MCF 10A (cell line): ENCODE results near the gene ATRN. TPM values are rescaled to one million over a fixed set of nuclear protein-coding genes. Genes with fewer than 3 reads are reported as not detected.
"Not testable (repeated sequence)": the region's sequence is repeated elsewhere in the genome, so short reads cannot be mapped to it uniquely, and the experiment has no call there.

Experiments
- Bru-seq: library from RNA; stranded (reverse); fragments of 400-500 nt; gene quantifications from one replicate; lab custom pipeline; 2021; lab: Mats Ljungman, UMichigan
- BruChase-seq, 2 experiments: library from RNA; stranded (reverse); fragments of 400-500 nt; gene quantifications; one replicate each; lab custom pipeline; 2021; lab: Mats Ljungman, UMichigan
- BruUV-seq: library from RNA; stranded (reverse); fragments of 400-500 nt; replicated peaks from 2 replicates; lab custom pipeline; 2021; lab: Mats Ljungman, UMichigan
- CTCF ChIA-PET: fragments of 300-600 bp; sonication (Branson Sonifier 250); formaldehyde crosslinking; extraction: SDS; loops from one replicate; lab custom pipeline; 2021; ENCODE audit warnings: antibody characterized with exemption, inconsistent platforms; lab: Yijun Ruan, JAX
- POLR2A ChIA-PET: fragments of 300-600, 350-650 bp; sonication (Branson Sonifier 250); formaldehyde crosslinking; extraction: SDS; loops from one replicate; lab custom pipeline; 2020; ENCODE audit warnings: antibody characterized with exemption, inconsistent platforms; lab: Yijun Ruan, JAX
- DNase-seq: peaks from one replicate; pipeline ENCODE4 v3.0.0-alpha.2; 2018; ENCODE audit not compliant: unreplicated experiment
- H3K27ac Mint-ChIP-seq: one replicate; pipeline ENCODE4 v1.8.0; 2022; ENCODE audit warnings: mild to moderate bottlenecking, low read depth, mixed read lengths; ENCODE audit not compliant: unreplicated experiment
- H3K27me3 Mint-ChIP-seq: one replicate; pipeline ENCODE4 v1.8.0; 2022; ENCODE audit warnings: mixed read lengths; ENCODE audit not compliant: insufficient read depth, unreplicated experiment
- H3K36me3 Mint-ChIP-seq: one replicate; pipeline ENCODE4 v1.8.0; 2022; ENCODE audit warnings: mild to moderate bottlenecking, moderate library complexity, mixed read lengths; ENCODE audit not compliant: insufficient read depth, unreplicated experiment
- H3K4me1 Mint-ChIP-seq: one replicate; pipeline ENCODE4 v1.8.0; 2022; ENCODE audit warnings: mixed read lengths; ENCODE audit not compliant: insufficient read depth, unreplicated experiment
- H3K4me3 Mint-ChIP-seq: one replicate; pipeline ENCODE4 v1.8.0; 2022; ENCODE audit warnings: mild to moderate bottlenecking, moderate library complexity, mixed read lengths; ENCODE audit not compliant: unreplicated experiment
- H3K9me3 Mint-ChIP-seq: one replicate; pipeline ENCODE4 v1.8.0; 2022; ENCODE audit warnings: mixed read lengths; ENCODE audit not compliant: unreplicated experiment
- intact Hi-C: fragments of 100-400 bp; cut with micrococcal nuclease; formaldehyde crosslinking; loops from 2 replicates; pipeline ENCODE4 v1.14.1; 2022
- long read RNA-seq: library from polyadenylated mRNA; stranded (forward); transcript quantifications from one replicate; pipeline ENCODE4 v2.0.0, GENCODE V29; 2022
- total RNA-seq: library from RNA; stranded (reverse); gene quantifications from 2 replicates; pipeline ENCODE4 v1.2.3, GENCODE V29; 2022
- TF ChIP-seq, protein P1 (sequence below): fragments of 200-600 bp; IDR thresholded peaks from one replicate; pipeline ENCODE4 v1.8.0; 2022; ENCODE audit warnings: antibody characterized with exemption, mild to moderate bottlenecking; ENCODE audit not compliant: unreplicated experiment

Gene ATRN
- total RNA-seq (29.7 and 34.7 TPM in 2 replicates), Bru-seq, nascent RNA (percentile 72 among the genes with signal in this experiment), BruChase-seq, experiment 1, labeled RNA remaining after a 6-hour chase (percentile 76 among the genes with signal in this experiment), BruChase-seq, experiment 2, labeled RNA remaining after a 2-hour chase (percentile 67 among the genes with signal in this experiment)
- long read RNA-seq, full-length matches to known transcripts: 1 of 15 reads
- long read RNA-seq, partial matches to known transcripts: 3 of 15 reads
- long read RNA-seq, other reads (novel, unspliced or antisense): 11 of 15 reads

DNA sequence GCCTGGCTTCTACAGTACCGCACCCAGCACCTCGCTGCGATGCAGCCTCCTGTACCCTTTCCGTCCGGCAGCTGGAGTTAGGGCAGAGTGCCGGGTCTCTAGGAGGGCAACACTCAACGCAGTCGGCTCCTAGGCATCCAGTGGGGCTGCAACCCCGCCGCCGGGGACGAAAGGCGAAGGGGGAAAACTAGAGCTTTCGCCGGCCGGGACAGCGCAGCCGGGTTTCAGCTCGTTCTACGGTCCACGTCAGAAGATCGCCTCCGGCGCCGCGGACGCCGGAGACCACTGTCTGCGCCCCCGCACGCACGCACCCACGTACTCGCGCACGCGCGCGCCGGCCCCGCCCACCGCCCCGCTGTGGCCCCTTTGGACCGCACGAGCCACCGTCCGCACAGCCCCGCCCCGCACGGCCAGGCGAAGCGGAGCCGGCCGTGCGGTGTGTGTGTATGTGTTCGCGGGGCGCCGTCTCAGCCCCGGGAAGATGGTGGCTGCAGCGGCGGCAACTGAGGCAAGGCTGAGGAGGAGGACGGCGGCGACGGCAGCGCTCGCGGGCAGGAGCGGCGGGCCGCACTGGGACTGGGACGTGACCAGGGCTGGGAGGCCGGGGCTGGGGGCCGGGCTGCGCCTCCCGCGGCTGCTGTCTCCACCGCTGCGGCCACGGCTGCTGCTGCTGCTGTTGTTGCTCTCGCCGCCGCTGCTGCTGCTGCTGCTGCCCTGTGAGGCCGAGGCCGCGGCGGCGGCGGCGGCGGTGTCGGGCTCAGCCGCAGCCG, at the start of gene ATRN:
Gene ATRN (plus strand): TSS at position 392 of the 770 bp plus-strand sequence. CDS start 90 bp downstream, at position 482.
- Mint-ChIP-seq H3K27me3 (peaks cover 15% of the 10 kb centered on the region), H3K4me1 (peaks cover 26% of the 10 kb centered on the region), H3K9me3 (no peaks in the 10 kb centered on the region), H3K4me3 (peak within 1 kb of the TSS; percentile 94), H3K27ac (peak within 1 kb of the TSS; percentile 96), H3K36me3 (no peaks in the 10 kb centered on the region)
- no TSS peak for BruUV-seq
- TF ChIP-seq, protein P1, sequence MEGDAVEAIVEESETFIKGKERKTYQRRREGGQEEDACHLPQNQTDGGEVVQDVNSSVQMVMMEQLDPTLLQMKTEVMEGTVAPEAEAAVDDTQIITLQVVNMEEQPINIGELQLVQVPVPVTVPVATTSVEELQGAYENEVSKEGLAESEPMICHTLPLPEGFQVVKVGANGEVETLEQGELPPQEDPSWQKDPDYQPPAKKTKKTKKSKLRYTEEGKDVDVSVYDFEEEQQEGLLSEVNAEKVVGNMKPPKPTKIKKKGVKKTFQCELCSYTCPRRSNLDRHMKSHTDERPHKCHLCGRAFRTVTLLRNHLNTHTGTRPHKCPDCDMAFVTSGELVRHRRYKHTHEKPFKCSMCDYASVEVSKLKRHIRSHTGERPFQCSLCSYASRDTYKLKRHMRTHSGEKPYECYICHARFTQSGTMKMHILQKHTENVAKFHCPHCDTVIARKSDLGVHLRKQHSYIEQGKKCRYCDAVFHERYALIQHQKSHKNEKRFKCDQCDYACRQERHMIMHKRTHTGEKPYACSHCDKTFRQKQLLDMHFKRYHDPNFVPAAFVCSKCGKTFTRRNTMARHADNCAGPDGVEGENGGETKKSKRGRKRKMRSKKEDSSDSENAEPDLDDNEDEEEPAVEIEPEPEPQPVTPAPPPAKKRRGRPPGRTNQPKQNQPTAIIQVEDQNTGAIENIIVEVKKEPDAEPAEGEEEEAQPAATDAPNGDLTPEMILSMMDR: no peak
- CTCF ChIA-PET: interaction anchor here (0.7 to 1.8 kb wide), 3 partner anchors 22 to 62 kb away, joined by 3 to 5 read pairs (median 4); no protein-coding TSS in a partner anchor
- peak; percentile 84 for DNase-seq
- intact Hi-C loops: loop anchor here (5.0 kb wide), 1 partner anchor 64 kb away; the partner anchor contains the start of gene DNAAF9
- POLR2A ChIA-PET: interaction anchor here (0.5 to 4.0 kb wide), 19 partner anchors 9 to 159 kb away, joined by 3 to 28 read pairs (median 4); partner anchors contain the start of gene DNAAF9

DNA sequence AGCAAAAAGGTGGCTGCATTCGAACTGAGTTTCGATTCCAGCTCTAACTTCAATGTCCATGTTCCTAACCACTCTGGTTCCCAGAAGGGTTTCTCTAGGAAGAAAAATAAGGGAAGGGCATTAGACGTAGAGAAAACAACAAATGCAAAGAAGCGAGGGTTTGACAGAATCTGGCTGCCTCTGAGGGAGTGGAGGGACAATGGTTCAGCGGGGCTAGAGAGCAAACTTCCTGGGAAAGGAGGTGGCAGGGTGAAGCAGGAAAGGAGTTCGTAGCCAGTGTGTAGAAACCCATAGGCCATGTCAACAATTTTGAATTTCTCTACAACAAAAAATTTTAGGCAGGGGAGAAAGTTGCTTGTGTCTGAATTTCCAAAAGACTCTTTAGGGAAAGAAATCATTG, 48.8 kb upstream of the ATRN start:
- Mint-ChIP-seq H3K36me3 (no peaks in the 10 kb centered on the region), H3K4me1 (peaks cover 8% of the 10 kb centered on the region), H3K9me3 (no peaks in the 10 kb centered on the region), H3K27me3 (no peaks in the 10 kb centered on the region), H3K27ac (no peak overlapping the region), H3K4me3 (no peak overlapping the region)
- no TSS peak for BruUV-seq
- TF ChIP-seq, protein P1: no peak
- ChIA-PET POLR2A (interaction anchor here (1.2 to 8.7 kb wide), 5 partner anchors 13 to 122 kb away, joined by 3 to 141 read pairs (median 10); partner anchors contain the start of genes ATRN and DNAAF9), CTCF (interaction anchor here (0.6 kb wide), 1 partner anchor 10 kb away, joined by 4 read pairs; no protein-coding TSS in a partner anchor)
- intact Hi-C loops: no loop called here
- DNase-seq: no peak

DNA sequence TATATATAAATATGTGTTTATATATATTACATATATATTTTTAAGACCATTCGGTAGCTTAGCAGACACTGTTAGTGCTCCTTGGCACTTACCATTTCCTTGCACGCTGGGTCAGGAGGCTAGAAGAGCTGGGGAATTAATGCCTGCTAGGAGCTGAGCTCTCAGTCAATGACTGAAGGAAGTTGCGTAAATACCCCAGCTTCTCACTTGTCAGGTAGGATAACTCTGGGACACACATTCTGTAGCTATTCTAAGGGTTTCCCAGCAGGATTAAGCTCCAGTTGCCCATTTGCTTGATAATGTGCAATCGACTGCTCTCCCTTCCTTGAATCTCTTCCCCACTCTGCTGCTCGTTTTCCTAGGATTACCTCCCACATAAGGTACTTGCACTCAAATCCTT, 47.7 kb upstream of the ATRN start:
- H3K4me1 Mint-ChIP-seq: peaks cover 8% of the 10 kb centered on the region
- no TSS peak for BruUV-seq
- H3K36me3 Mint-ChIP-seq: no peaks in the 10 kb centered on the region
- DNase-seq: peak; percentile 7
- no peak overlapping the region for H3K4me3 Mint-ChIP-seq
- no peaks in the 10 kb centered on the region for H3K9me3 Mint-ChIP-seq
- H3K27me3 Mint-ChIP-seq: no peaks in the 10 kb centered on the region
- TF ChIP-seq, protein P1: no peak
- ChIA-PET POLR2A (interaction anchor here (0.6 to 8.7 kb wide), 3 partner anchors 15 to 120 kb away, joined by 3 to 141 read pairs (median 3); partner anchors contain the start of genes ATRN and DNAAF9), CTCF (interaction anchor here (0.5 kb wide), 1 partner anchor 121 kb away, joined by 3 read pairs; no protein-coding TSS in a partner anchor)
- H3K27ac Mint-ChIP-seq: no peak overlapping the region
- intact Hi-C loops: no loop called here

DNA sequence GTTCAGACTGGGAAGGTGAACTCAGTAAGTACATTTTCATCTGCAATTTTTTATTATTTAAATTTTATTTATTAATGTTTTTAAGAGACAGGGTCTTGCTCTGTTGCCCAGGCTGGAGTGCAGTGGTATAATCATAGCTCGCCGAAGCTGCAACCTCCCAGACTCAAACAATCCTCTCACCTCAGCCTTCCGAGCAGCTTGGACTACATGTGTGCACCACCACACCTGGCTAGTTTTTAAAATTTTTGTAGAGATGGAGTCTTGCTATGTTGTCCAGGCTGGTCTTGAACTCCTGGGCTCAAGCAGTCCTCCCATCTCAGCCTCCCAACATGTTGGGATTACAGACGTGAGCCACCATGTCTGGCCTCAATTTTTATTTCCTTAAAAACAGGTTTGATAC, 44.1 kb upstream of the ATRN start:
- H3K9me3 Mint-ChIP-seq, BruUV-seq, intact Hi-C loops, H3K27ac Mint-ChIP-seq, H3K27me3 Mint-ChIP-seq, H3K4me1 Mint-ChIP-seq, DNase-seq, H3K36me3 Mint-ChIP-seq, H3K4me3 Mint-ChIP-seq: not testable (repeated sequence)
- CTCF ChIA-PET: interaction anchor here (0.6 kb wide), 2 partner anchors 35 to 48 kb away, joined by 3 read pairs; no protein-coding TSS in a partner anchor
- POLR2A ChIA-PET: interaction anchor here (0.9 to 1.6 kb wide), 3 partner anchors 15 to 43 kb away, joined by 3 to 4 read pairs (median 3); no protein-coding TSS in a partner anchor
